Measurements from ENCODE around the gene DES.

DNA sequence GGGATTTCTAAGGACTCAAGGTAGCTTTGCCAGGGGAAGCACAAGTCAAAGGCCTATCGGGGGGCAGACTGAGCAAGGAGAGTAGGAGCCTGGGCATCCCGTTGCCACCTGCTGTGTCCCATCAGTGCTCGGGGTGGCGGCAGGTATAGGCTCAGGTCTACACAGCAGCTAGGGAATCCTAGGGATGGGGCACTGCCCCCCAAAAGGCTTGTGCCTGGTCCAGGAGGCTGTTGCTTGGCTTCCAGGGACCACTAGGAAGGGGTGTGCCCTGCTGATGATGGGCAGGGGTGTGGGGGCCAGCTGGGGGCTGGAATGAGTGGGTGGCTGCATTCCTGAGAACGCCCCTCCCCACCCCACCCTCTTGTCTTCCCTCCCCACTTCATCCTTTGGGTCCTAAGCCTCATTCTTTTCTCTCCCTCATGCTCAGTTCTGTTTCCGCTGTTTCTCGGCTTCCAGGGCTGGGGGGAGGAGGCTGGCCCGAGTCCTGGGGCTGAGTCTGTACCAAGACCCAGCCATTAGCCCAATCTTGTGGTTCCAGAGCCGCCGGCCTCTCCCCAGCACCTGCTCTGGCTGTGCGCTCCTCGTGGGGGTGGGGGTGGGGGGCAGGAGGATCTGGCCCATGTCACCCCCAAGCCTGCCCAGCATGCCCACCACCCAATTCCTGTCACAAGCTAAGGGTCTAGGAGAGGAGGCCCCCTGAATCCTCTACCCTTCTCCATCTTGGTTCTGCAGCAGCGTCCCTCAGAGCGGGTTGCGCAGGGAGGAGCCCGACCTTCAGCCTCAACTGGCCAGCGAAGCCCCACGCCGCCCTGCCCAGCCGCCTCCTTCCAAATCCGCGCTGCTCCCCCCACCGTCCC lies 29.3 kb downstream of the DES start:
- TF ChIP-seq, protein P1, sequence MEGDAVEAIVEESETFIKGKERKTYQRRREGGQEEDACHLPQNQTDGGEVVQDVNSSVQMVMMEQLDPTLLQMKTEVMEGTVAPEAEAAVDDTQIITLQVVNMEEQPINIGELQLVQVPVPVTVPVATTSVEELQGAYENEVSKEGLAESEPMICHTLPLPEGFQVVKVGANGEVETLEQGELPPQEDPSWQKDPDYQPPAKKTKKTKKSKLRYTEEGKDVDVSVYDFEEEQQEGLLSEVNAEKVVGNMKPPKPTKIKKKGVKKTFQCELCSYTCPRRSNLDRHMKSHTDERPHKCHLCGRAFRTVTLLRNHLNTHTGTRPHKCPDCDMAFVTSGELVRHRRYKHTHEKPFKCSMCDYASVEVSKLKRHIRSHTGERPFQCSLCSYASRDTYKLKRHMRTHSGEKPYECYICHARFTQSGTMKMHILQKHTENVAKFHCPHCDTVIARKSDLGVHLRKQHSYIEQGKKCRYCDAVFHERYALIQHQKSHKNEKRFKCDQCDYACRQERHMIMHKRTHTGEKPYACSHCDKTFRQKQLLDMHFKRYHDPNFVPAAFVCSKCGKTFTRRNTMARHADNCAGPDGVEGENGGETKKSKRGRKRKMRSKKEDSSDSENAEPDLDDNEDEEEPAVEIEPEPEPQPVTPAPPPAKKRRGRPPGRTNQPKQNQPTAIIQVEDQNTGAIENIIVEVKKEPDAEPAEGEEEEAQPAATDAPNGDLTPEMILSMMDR (IDR thresholded peaks at IDR 0.05), result no peak
- TF ChIP-seq EZH2 (IDR thresholded peaks at IDR 0.05; ENCODE audit: borderline replicate concordance, insufficient read depth, low read depth, low read length, poor library complexity, severe bottlenecking), result no peak
